Ectodermal cell (in vitro differentiated cells): ENCODE data around the gene MAPKBP1.

Source experiments
- H3K27ac ChIP-seq: 2 replicates; pipeline ENCODE4 v1.7.0; 2013; ENCODE audit warnings: mild to moderate bottlenecking, low read depth, low read length; ENCODE audit not compliant: insufficient read depth, poor library complexity, severe bottlenecking
- H3K27me3 ChIP-seq: 2 replicates; pipeline ENCODE4 v1.7.0; 2013; ENCODE audit warnings: mild to moderate bottlenecking, low read length; ENCODE audit not compliant: insufficient read depth, control insufficient read depth, poor library complexity, severe bottlenecking
- H3K36me3 ChIP-seq: one replicate; pipeline ENCODE4 v1.7.0; 2013; ENCODE audit warnings: low read length; ENCODE audit not compliant: control insufficient read depth, insufficient read depth
- H3K4me1 ChIP-seq: one replicate; pipeline ENCODE4 v1.7.0; 2013; ENCODE audit warnings: low read length; ENCODE audit not compliant: control insufficient read depth, insufficient read depth
- H3K4me3 ChIP-seq: 2 replicates; pipeline ENCODE4 v1.7.0; 2013; ENCODE audit warnings: low read depth, low read length, control low read depth; ENCODE audit not compliant: insufficient read depth
- H3K9me3 ChIP-seq: 2 replicates; pipeline ENCODE4 v1.7.0; 2013; ENCODE audit warnings: mild to moderate bottlenecking, low read length, moderate library complexity; ENCODE audit not compliant: control insufficient read depth
- WGBS, 2 experiments: methylation state at CpG; one replicate each; pipeline ENCODE4 v1.1.7; 2013; ENCODE audit warnings: missing lambda C conversion rate in 2 of 2; 5-methylcytosine and 5-hydroxymethylcytosine counted together

The MAPKBP1 gene

GRCh38 chr15:41816788-41817187 lies 42.5 kb downstream of the MAPKBP1 start:
- Histone ChIP-seq H3K27ac (no peak overlapping the region), H3K36me3 (peaks cover 3% of the 10 kb centered on the region), H3K27me3 (no peaks in the 10 kb centered on the region), H3K9me3 (no peaks in the 10 kb centered on the region), H3K4me3 (no peak overlapping the region), H3K4me1 (no peaks in the 10 kb centered on the region)
- 95 to 96% methylated on average over 9 of the region's 9 CpGs for WGBS, 2 experiments

DNA sequence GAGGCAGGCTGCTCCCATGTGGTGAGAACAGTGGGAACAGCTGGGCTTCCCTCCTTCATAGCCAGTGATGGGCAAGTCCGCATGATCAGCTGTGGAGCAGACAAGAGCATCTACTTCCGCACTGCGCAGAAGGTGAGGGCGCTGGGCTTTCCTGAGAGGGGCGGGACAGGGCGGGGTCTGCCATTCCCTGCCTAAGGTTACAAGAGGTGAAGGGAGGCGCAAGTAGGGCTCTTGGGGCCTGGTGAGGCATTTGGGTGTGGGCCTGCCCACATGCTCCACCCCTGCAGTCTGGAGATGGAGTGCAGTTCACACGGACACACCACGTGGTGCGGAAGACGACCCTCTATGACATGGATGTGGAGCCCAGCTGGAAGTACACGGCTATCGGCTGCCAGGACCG lies 43.0 kb downstream of the MAPKBP1 start:
- no peak overlapping the region for H3K4me3 ChIP-seq
- no peak overlapping the region for H3K27ac ChIP-seq
- no peaks in the 10 kb centered on the region for H3K9me3 ChIP-seq
- no peaks in the 10 kb centered on the region for H3K27me3 ChIP-seq
- H3K4me1 ChIP-seq = no peaks in the 10 kb centered on the region
- H3K36me3 ChIP-seq = peaks cover 3% of the 10 kb centered on the region
- 94 to 96% methylated on average over 14 of the region's 14 CpGs for WGBS, 2 experiments

GRCh38 chr15:41817781-41818180 lies 43.5 kb downstream of the MAPKBP1 start:
- Histone ChIP-seq H3K27ac (no peak overlapping the region), H3K4me3 (no peak overlapping the region), H3K36me3 (peaks cover 3% of the 10 kb centered on the region), H3K9me3 (no peaks in the 10 kb centered on the region), H3K4me1 (no peaks in the 10 kb centered on the region), H3K27me3 (no peaks in the 10 kb centered on the region)
- 95 to 96% methylated on average over 6 of the region's 6 CpGs for WGBS, 2 experiments

DNA sequence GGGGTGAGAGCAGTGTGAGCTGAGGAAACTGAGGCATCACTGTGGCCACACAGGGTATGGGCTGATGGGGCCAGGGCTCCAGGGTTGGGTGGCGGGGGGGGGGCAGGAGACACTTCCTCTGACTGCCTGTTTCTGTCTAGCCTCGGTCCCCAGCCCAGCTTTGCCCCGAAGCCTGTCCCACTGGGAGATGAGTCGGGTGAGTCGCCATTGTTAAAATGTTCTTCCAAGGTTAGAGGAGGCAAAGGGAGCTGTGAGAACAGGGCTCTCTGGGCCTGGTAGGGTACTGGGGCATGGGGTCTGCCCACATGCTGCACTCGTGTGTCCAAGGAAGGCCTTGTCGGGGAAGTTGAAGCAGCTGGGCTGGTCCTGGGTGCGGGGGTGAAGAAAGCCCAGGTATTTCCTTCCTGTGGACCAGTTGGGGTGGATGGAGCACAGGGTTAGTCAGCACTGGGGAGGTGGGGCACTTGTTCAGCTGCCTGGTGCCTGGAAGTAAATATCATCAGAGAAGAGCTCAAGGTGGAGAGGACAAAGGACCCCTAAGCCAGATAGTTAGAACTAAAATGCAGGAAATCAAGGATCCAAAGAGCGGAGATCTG lies 45.3 kb downstream of the MAPKBP1 start:
- WGBS, 2 experiments = 93 to 95% methylated on average over 9 of the region's 9 CpGs
- Histone ChIP-seq H3K27me3 (no peaks in the 10 kb centered on the region), H3K9me3 (no peaks in the 10 kb centered on the region), H3K4me3 (no peak overlapping the region), H3K36me3 (peaks cover 9% of the 10 kb centered on the region), H3K4me1 (no peaks in the 10 kb centered on the region), H3K27ac (no peak overlapping the region)

DNA sequence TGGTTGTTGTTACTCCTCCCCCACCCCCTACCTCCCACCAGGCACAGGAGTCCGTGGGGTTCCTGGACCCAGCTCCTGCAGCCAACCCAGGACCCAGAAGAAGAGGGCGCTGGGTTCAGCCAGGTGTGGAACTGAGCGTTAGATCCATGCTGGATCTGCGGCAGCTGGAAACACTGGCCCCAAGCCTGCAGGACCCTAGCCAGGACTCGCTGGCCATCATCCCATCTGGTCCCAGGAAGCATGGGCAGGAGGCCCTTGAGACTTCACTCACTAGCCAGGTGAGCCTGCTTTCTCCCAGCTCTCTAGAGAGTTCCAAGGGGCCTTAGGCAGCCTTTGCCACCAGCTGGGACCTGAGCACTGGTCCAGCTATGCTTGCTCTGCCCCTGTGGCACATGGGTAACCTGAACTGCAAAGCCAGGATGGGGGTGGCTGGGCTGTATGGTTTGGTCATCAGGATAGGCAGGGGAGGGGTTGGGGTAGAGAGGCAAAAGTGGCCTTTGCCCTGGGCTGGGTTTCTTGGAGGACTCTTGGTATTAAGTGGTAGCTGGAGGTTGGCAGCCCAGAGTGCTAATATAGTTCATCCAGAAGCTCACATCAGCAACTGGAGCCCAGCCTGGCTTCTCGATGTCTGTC lies 46.6 kb downstream of the MAPKBP1 start:
- no peaks in the 10 kb centered on the region for H3K27me3 ChIP-seq
- no peak overlapping the region for H3K27ac ChIP-seq
- H3K9me3 ChIP-seq = no peaks in the 10 kb centered on the region
- H3K4me3 ChIP-seq = no peak overlapping the region
- H3K4me1 ChIP-seq = no peaks in the 10 kb centered on the region
- 89 to 95% methylated on average over 6 of the region's 6 CpGs for WGBS, 2 experiments
- H3K36me3 ChIP-seq = peaks cover 9% of the 10 kb centered on the region

GRCh38 chr15:41821831-41822230 lies 47.5 kb downstream of the MAPKBP1 start:
- Histone ChIP-seq H3K4me1 (no peaks in the 10 kb centered on the region), H3K27me3 (no peaks in the 10 kb centered on the region), H3K9me3 (no peaks in the 10 kb centered on the region), H3K36me3 (peaks cover 9% of the 10 kb centered on the region), H3K4me3 (no peak overlapping the region), H3K27ac (no peak overlapping the region)
- WGBS, 2 experiments = 87 to 93% methylated on average over 4 of the region's 4 CpGs

DNA sequence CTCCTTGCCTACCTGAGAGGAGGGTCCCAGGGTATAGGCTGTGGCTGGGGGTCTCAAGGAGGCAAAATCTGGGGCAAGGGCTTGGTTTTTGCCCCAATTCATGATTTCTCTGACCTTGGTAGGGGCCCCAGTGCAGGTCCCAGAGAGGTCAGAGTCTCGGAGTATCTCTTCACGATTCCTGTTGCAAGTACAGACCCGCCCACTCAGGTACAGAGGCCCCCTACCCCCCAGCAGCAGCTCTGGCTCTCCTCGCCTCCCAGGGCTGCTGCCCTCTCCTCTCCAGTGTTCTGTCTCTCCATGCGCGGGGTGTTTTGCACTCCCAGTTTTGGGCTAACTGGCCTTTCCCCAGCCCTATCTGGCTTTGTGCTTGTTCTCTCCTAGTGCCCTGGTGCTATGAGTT lies 48.2 kb downstream of the MAPKBP1 start:
- no peak overlapping the region for H3K27ac ChIP-seq
- WGBS, 2 experiments = 90 to 94% methylated on average over 6 of the region's 6 CpGs
- peaks cover 9% of the 10 kb centered on the region for H3K36me3 ChIP-seq
- H3K4me3 ChIP-seq = no peak overlapping the region
- H3K9me3 ChIP-seq = no peaks in the 10 kb centered on the region
- H3K4me1 ChIP-seq = no peaks in the 10 kb centered on the region
- H3K27me3 ChIP-seq = peaks cover 6% of the 10 kb centered on the region

GRCh38 chr15:41822957-41823356 lies 48.7 kb downstream of the MAPKBP1 start:
- Histone ChIP-seq H3K27ac (no peak overlapping the region), H3K27me3 (peaks cover 6% of the 10 kb centered on the region), H3K9me3 (no peaks in the 10 kb centered on the region), H3K4me3 (no peak overlapping the region), H3K36me3 (peaks cover 7% of the 10 kb centered on the region), H3K4me1 (no peaks in the 10 kb centered on the region)
- 90 to 92% methylated on average over 6 of the region's 6 CpGs for WGBS, 2 experiments

- Histone ChIP-seq H3K4me1 (peaks cover 1% of the 10 kb centered on the region), H3K36me3 (peaks cover 7% of the 10 kb centered on the region), H3K9me3 (no peaks in the 10 kb centered on the region), H3K27ac (no peak overlapping the region), H3K4me3 (no peak overlapping the region), H3K27me3 (peaks cover 6% of the 10 kb centered on the region)
- 91 to 92% methylated on average over 11 of the region's 11 CpGs for WGBS, 2 experiments
Measured at GRCh38 chr15:41823502-41823901, 49.2 kb downstream of the MAPKBP1 start.

DNA sequence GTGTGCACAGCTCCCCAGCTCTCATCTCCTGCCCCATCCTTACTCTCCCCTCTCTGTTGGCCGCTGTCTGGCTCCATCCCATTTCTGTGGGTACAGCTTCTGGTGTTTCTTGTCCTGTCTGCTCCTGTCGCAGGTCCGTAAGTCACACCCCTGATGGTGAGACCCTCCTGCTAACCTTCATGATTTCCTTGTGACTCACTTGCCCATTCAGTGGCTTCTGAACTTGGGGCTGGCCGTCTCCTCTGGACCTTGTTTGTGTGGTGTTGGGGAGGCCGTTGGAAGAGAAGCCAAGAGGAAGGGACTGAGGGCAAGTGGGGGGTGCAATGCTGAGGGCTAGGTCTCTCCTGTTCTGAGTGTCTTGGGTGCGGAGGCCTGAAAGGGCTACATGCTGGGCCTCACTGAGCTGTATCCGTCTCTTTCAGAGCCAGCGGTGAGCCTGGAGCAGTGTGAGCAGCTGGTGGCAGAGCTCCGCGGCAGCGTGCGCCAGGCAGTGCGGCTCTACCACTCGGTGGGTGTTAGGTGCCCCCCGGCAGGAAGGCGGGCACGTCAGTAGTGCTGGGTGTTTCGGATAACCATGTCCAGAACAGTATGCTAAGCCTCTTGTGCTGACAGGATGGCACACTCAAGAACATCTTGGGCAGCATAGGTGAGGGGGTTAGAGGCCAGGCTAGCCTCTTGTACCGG lies 49.9 kb downstream of the MAPKBP1 start:
- no peak overlapping the region for H3K4me3 ChIP-seq
- H3K4me1 ChIP-seq = peaks cover 8% of the 10 kb centered on the region
- peaks cover 7% of the 10 kb centered on the region for H3K36me3 ChIP-seq
- peaks cover 6% of the 10 kb centered on the region for H3K27me3 ChIP-seq
- no peak overlapping the region for H3K27ac ChIP-seq
- H3K9me3 ChIP-seq = no peaks in the 10 kb centered on the region
- 94 to 96% methylated on average over 19 of the region's 19 CpGs for WGBS, 2 experiments
